ENCODE data around the gene HLCS.

Gene HLCS

DNA sequence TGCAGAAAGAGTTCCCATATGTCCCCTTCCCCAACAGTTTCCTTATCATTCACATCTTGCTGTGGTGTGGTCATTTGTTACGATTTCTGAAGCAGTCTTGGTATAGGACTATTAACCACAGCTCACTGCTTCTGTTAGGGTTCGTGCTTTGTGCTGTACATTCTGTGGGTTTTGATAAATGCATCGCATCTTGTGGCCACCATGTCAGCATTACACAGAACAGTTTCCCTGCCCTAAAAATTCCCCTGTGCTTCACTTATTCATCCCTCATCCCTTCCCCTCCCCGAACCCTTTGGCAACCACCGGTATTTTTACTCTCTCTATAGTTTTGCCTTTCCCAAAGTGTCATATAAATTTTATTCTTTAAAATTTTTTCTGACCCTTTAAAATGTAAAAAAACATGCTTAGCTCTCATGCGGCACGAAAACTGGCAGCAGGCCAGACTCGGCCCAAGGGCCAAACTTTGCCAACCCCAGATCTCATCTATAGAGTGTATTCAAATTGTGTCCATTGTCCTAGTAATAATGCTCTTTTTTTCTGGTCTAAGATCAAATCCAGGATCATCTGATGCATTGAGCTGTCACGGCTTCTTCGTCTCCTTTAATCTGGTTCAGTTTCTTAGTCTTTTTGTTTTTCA lies 189.4 kb downstream of the HLCS start:
- DNase-seq (ENCODE audit: low spot score) = peak; percentile 57

- no peak for DNase-seq (ENCODE audit: low spot score)
Measured at GRCh38 chr21:36773995-36774394, 192.5 kb downstream of the HLCS start.

GRCh38 chr21:36773117-36773516 lies 193.4 kb downstream of the HLCS start:
- DNase-seq (ENCODE audit: low spot score) = peak; percentile 38

- DNase-seq (ENCODE audit: low spot score) = peak; percentile 70
Measured at GRCh38 chr21:36769051-36769839, 197.2 kb downstream of the HLCS start.

GRCh38 chr21:36768496-36768895 lies 198.0 kb downstream of the HLCS start:
- peak; percentile 87 for DNase-seq (ENCODE audit: low spot score)

- no peak for DNase-seq (ENCODE audit: low spot score)
Measured at GRCh38 chr21:36767096-36767495, 199.4 kb downstream of the HLCS start.

DNA sequence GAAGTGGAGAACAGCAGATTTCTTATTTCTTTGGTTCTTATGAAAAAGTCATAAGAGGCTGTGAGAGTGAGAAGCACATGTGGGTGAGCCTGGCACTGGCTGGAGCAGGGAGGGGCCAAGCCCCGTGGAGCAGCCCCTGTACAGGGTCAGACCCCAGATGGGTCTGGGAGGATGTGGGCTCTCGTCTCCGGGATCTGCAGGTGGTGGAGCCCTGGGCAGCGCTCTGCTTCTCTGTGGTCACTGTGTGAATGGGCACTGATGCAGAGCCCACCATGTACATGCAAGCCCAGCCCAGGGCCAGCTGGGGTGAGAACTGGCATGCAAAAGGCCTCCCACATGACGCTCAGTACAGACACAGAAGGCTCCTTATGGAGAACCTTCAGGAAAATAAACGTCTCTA lies 200.0 kb downstream of the HLCS start:
- DNase-seq (ENCODE audit: low spot score) = no peak

GRCh38 chr21:36765229-36765628 lies 201.2 kb downstream of the HLCS start:
- no peak for DNase-seq (ENCODE audit: low spot score)

DNA sequence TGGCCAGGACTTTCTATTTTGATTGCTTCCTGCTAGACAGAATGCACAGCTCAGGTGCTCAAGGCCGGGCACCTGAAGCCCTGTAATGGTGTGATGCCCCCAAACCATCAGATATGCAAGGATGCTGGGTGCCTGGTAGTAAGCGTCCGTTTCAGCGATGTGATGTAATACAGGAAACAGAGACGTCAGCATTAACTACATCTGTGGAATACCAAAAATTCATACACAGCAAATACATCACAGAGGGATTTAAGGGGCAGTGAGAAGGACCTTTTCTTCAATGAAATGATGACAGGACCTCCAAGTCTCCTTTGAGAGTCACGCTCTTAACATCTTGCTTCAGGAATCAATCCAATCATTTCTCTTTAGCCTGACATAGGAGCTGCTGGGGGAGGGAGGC lies 203.2 kb downstream of the HLCS start:
- DNase-seq (ENCODE audit: low spot score) = no peak

DNA sequence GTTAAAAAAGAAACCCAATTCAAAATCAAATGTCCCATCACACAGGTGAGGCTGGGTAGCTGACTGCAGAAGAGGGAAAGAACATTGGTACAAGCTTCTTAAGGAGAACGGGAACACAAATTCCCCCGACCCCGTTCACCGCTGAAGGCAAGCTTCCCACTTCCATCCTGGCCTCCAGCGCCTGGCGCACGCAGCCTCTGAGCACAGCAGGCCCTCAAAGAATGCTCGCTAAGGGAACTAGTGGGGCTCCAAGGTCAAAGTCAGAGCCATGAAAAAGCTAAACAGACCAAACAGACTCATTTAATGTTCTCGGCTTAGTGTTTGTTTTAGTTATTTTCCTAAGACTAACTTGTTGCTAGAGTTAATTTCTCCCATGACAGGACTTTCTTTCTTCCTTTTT lies 203.8 kb downstream of the HLCS start:
- no peak for DNase-seq (ENCODE audit: low spot score)

- DNase-seq (ENCODE audit: low spot score) = no peak
Measured at GRCh38 chr21:36761685-36762084, 204.8 kb downstream of the HLCS start.

DNA sequence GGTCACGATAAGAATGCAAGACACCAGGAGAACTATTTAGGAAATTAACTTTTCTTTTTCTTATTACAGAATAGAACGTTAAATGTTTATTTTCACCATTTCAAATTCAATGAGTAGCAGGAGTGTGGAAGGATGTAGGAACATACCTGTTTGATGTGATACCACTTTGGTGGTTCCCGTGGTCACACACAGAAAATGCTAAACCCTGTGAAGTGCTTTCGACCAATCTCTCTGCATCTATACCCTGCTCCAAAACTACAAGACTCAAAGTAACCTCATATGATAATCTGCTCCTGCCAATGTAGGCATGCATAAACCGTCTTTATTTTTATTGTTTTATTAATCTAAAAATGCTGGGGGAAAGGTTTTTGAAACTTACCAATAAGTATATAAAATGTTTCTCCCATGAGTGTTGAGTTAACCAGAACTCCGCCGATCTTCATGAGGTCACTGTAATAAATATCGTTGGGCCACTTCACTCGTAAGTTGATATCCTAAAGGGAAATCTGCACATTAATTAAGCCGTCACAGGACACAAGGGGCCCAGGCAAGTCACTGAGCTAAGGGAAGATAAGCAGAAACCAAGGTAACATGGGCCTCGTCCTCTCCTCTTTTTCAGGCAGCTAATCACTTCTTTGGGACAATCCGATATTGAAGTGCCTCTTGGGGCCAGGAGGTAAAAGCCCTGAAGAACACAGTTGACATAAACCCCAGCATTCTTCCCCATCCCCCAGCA lies 207.0 kb downstream of the HLCS start:
- DNase-seq (ENCODE audit: low spot score) = no peak

DNA sequence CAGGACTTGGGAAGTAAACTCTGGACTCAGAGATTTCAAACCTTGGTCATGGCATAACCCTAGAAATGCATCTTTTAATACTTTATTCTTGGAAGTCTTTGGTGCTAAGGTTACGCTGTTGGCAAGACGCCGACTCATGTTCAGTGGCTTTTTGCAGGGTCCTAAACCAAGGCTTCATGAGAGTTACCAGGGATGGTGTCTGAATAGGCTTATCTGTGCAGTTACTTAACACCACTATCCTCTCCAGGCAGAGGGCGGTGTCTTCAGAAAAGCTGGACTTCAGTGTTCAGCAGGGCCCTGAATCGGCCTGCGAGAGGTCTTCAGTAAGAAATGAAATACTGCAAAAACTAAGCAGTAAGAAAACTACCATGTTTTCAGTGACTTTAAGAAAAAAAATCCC lies 209.3 kb downstream of the HLCS start:
- DNase-seq (ENCODE audit: low spot score) = peak; percentile 53

DNA sequence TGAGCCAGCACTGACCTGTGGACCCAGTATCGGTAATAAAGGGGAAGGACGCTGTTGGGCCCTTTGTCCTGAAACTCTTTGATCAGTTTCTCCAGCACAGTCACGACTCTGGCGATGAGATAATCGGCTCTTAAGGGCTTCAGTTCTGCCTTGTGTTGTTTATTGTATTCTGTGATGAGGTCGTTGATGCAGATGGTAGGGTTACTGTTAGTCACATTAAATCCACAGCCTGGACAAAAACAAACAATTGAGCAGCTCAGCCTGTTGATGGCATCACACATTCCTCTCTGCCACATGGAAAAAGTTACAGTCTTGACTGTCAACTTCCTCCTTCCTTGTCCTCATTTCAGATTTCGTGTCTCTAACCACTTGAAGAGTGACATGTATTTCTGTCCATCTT lies 209.9 kb downstream of the HLCS start:
- DNase-seq (ENCODE audit: low spot score) = peak; percentile 91

DNA sequence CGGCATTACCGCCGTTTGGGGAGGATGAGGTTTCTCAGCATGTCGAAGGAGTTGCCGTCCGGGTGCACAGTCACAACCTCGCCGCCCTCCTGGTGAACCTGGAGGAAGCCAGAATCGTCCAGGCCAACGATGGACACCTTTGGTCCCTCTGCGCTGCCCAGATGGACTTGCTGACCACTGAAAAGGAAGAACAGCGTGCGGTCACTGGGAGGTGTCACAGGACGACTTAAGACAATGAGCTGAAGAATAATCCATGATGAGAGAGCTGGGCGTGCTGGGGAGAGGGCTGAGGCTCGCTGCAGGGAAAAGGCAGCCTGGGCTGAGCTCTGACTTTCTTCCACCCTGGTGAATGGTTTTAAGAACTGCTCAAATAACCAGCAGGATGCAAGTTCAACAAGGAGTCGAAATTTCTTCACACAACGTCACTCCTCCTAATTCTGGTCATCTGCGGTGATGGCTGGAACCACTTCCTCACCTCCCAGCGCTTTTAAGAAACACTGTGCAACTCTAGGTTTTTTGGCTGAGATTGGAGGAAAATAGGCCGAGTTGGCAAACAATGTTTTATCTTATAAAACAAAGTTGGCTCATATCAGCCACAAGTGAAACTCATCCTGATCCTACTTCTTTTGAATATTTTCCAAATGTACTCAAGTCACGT lies 212.1 kb downstream of the HLCS start:
- DNase-seq (ENCODE audit: low spot score) = no peak

GRCh38 chr21:36753556-36753955 lies 212.9 kb downstream of the HLCS start:
- DNase-seq (ENCODE audit: low spot score) = no peak

DNA sequence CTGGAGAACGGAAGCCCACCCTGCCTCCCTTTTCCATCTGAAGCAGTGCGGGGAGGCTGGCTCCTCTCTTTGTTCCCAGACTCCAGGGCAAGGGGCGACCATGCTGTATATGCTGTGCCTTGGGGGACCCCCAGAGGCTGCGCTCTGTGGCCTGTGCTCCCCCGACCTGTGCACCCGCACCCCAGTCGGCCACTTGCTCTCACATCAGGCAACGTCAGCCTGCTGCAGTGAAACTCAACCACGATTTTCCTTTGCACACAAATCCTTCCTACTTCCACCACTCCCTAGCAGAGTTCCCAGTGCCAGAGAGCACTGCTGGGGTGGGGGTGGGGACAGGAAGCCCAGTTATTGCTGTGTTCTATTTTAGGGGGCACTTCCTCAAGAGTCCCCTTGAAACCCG lies 215.1 kb downstream of the HLCS start:
- DNase-seq (ENCODE audit: low spot score) = no peak

DNA sequence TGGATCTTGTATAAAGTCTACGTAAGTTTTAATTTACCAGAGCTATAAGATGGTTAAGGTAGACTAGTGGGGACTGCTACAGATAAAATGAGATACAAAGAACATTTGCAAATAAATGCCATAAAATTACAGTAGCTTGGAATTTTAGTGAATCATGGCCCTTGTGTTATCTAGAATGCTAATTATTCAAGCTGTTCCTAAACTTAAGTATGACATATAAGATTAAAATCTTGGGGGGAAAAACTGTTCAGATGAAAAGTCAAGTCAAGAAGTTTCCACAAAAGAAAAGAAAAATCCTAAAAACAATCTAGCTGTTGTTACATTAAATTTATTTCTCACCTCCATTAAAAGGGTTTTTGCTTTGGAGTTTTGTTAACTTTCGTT lies 215.9 kb downstream of the HLCS start:
- DNase-seq (ENCODE audit: low spot score) = no peak

- no peak for DNase-seq (ENCODE audit: low spot score)
Measured at GRCh38 chr21:36749935-36750575, 216.4 kb downstream of the HLCS start.

DNA sequence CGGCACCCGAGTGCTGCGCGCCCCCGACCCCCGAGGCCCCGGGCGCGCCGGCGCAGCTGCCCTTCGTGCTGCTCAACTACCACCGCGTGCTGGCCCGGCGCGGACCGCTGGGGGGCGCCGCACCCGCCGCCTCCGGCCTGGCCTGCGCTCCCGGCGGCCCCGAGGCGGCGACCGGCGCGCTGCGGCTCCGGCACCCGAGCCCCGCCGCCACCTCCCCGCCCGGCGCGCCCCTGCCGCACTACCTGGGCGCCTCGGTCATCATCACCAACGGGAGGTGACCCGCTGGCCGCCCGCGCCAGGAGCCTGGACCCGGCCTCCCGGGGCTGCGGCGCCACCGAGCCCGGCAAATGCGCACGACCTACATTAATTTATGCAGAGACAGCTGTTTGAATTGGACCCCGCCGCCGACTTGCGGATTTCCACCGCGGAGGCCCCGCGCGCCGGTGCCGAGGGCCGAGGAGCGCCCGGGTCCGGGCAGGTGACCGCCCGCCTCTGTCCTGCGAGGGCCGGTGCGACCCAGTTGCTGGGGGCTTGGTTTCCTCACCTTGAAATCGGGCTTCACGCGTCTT lies 218.6 kb downstream of the HLCS start:
- no peak for DNase-seq (ENCODE audit: low spot score)

- no peak for DNase-seq (ENCODE audit: low spot score)
Measured at GRCh38 chr21:36747041-36747814, 219.2 kb downstream of the HLCS start.

Measured in pons (tissue), 1 donor.